ENCODE measurements around the gene ZNF230.

Gene ZNF230

GRCh38 chr19:44059229-44059628 is 56.5 kb downstream of the ZNF230 start:
- TF ChIP-seq, protein P1, sequence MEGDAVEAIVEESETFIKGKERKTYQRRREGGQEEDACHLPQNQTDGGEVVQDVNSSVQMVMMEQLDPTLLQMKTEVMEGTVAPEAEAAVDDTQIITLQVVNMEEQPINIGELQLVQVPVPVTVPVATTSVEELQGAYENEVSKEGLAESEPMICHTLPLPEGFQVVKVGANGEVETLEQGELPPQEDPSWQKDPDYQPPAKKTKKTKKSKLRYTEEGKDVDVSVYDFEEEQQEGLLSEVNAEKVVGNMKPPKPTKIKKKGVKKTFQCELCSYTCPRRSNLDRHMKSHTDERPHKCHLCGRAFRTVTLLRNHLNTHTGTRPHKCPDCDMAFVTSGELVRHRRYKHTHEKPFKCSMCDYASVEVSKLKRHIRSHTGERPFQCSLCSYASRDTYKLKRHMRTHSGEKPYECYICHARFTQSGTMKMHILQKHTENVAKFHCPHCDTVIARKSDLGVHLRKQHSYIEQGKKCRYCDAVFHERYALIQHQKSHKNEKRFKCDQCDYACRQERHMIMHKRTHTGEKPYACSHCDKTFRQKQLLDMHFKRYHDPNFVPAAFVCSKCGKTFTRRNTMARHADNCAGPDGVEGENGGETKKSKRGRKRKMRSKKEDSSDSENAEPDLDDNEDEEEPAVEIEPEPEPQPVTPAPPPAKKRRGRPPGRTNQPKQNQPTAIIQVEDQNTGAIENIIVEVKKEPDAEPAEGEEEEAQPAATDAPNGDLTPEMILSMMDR (IDR thresholded peaks at IDR 0.05; ENCODE audit: low read length, missing control alignments) = no peak

DNA sequence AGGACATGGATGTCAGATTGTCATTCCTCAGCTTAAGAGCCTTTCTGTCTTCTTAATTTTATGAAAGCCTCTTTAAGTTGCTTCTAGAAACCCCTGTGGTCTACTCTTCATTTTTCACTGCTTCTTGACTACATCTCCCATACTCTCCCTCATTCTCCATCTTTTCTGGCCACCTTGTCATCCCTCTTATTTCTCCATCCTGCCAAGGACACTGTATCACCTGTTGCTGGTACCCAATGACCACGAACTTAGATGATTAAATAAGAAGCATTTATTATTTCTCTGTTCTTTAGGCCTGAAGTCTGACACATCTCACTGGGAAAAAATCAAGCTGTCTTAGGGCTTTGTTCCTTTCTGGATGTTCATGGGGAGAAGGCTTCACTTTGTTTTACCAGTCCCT is 58.3 kb downstream of the ZNF230 start:
- DNase-seq (ENCODE audit: low read depth) = no peak
- H3K4me3 ChIP-seq (replicated peaks; ENCODE audit: low read depth, low read length) = no peak overlapping the region
- TF ChIP-seq, protein P1 (IDR thresholded peaks at IDR 0.05; ENCODE audit: low read length, missing control alignments) = no peak

More at GRCh38 chr19:44059229-44059628, 56.5 kb downstream of the ZNF230 start:
- H3K4me3 ChIP-seq (replicated peaks; ENCODE audit: low read depth, low read length) = no peak overlapping the region
- DNase-seq (ENCODE audit: low read depth) = no peak

Measured in fibroblast of pulmonary artery (primary cell).